ENCODE measurements around the gene BTNL9. TPM values are rescaled to one million over a fixed set of nuclear protein-coding genes. Genes with fewer than 3 reads are reported as not detected.

The BTNL9 gene
- total and polyA plus RNA-seq, 2 of the 8 experiments (the other 6 are each of a cell fraction or from before 2014, with no cell fraction given): 0.23 to 0.89 TPM

DNA sequence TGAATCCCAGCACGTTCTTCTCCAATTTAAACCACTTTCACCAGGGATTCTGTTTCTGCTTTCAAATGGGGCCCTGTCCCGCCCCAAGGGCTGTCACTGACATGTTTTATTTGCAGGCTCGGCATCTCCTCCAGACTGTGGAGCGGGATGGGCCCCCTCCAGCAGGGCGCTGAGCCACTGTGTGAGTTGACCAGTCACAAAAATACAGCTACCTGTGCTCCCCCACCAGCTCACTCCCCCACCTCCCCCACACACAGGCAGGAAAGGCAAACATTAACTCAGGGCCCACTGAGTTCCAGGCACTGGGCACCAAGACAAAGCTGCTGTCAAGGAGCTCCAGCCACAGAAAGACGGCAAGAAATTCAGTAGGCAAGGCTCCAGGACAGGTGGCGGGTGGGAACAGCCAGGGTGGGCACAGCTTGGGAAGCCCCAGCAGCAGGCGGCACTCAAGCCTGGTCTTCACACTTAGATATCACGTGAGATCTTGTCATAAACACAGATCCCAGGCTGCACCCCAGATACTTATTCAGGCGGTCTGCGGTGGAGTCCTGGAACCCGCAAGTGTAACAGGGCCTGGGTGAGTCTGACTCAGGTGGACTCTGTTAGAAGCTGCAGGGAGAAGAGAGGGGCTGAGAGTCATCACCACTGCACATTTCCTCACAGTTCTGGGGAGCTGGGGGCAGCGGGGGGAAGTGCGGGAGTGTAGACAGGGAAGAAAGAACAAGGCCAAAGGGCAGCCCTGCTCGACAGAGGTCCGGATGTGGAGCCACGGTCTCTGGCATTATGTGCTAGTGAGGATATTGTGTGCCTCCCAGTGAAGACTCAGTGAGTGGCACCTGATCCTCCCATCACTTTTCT lies 46.2 kb downstream of the BTNL9 start:
- H2BK120ac ChIP-seq (replicated peaks; ENCODE audit: low read depth, low read length): no peak overlapping the region
- no peak overlapping the region for H2AFZ ChIP-seq (ENCODE audit: low read length)
- H3K23ac ChIP-seq (ENCODE audit: insufficient read length): no peak overlapping the region
- H2BK15ac ChIP-seq (ENCODE audit: low read length): no peak overlapping the region
- H4K20me1 ChIP-seq (replicated peaks in 1 of 2; ENCODE audit: control insufficient read depth in 1 of 2, insufficient read depth in 2 of 2, low read length in 2 of 2): no peaks in the 10 kb centered on the region
- WGBS, 2 experiments (ENCODE audit: extremely low coverage in 1 of 2, insufficient coverage in 1 of 2, insufficient read length in 1 of 2, insufficient replicate concordance in 2 of 2, low coverage in 1 of 2, low lambda C conversion rate in 2 of 2, missing lambda C conversion rate in 1 of 2): 83% methylated on average over 17 of the region's 17 CpGs; no CpG with 5 or more reads in 1 of the 2 experiments
- TF ChIP-seq RXRA (IDR thresholded peaks at IDR 0.05; ENCODE audit: insufficient read depth, low read depth, low read length): no peak
- no peak overlapping the region for H2BK12ac ChIP-seq (ENCODE audit: low read depth, low read length)
- peaks cover 0 to 3% (median 2%) of the 10 kb centered on the region in 4 experiments; a peak in 5 of 7 replicates for H3K27me3 ChIP-seq (replicated peaks in 1 of 4; ENCODE audit: control insufficient read depth in 3 of 4, extremely low read depth in 1 of 4, insufficient read depth in 3 of 4, low read length in 3 of 4)
- peak overlapping the region; percentile 5; the same call in 1 of the 2 replicates for H4K8ac ChIP-seq (ENCODE audit: extremely low read depth, insufficient read depth, low read length)
- no peaks in the 10 kb centered on the region for H3K79me1 ChIP-seq (ENCODE audit: low read depth, low read length)
- H4K5ac ChIP-seq (ENCODE audit: insufficient read length, low read depth, low read length): no peak overlapping the region
- peak overlapping the region; percentile 19 for H4K91ac ChIP-seq (replicated peaks; ENCODE audit: insufficient read length, low read length)
- FAIRE-seq: no peak
- DNase-seq (ENCODE audit: low read depth in 1 of 2, low spot score in 2 of 2): no peak
- no peaks in the 10 kb centered on the region for H3K36me3 ChIP-seq (ENCODE audit: control insufficient read depth in 2 of 4, insufficient read depth in 4 of 4, low read length in 3 of 4)
- POLR2A ChIA-PET (ENCODE audit: partially characterized antibody): interaction anchor here (1.2 to 1.6 kb wide), 2 partner anchors 46 to 255 kb away, joined by 3 read pairs; partner anchors contain the start of gene BTNL9
- H2BK20ac ChIP-seq (ENCODE audit: low read length): no peak overlapping the region
- no peak overlapping the region for H3K4me2 ChIP-seq (ENCODE audit: insufficient read depth in 1 of 2, low read depth in 2 of 2, low read length in 2 of 2)
- H3K79me2 ChIP-seq (ENCODE audit: control insufficient read depth in 1 of 2, insufficient read depth in 2 of 2, low read length in 2 of 2): no peaks in the 10 kb centered on the region
- no peak overlapping the region for H2BK5ac ChIP-seq (ENCODE audit: low read depth, low read length)
- no peak overlapping the region for H3K4me3 ChIP-seq (ENCODE audit: extremely low read depth in 1 of 4, insufficient read depth in 2 of 4, low read depth in 3 of 4, low read length in 4 of 4)
- H3K9me3 ChIP-seq (ENCODE audit: insufficient read depth in 2 of 2, low read depth in 1 of 2, low read length in 1 of 2): no peaks in the 10 kb centered on the region
- no peak overlapping the region for H3K27ac ChIP-seq (ENCODE audit: low read depth, low read length)
- H3K56ac ChIP-seq (replicated peaks; ENCODE audit: insufficient read length, low read depth, low read length): no peak overlapping the region
- peaks cover 0 to 6% (median 0%) of the 10 kb centered on the region in 4 experiments; a peak in 1 of 7 replicates for H3K4me1 ChIP-seq (replicated peaks in 1 of 4; ENCODE audit: control insufficient read depth in 3 of 4, insufficient read depth in 4 of 4, low read length in 3 of 4)
- CTCF ChIA-PET (ENCODE audit: partially characterized antibody): interaction anchor here (0.6 to 2.9 kb wide), 15 partner anchors 14 to 413 kb away, joined by 3 to 15 read pairs (median 3); no protein-coding TSS in a partner anchor
- H3K23me2 ChIP-seq (ENCODE audit: low read depth, low read length): no peaks in the 10 kb centered on the region
- no peak overlapping the region for H3K9ac ChIP-seq (replicated peaks in 1 of 4; ENCODE audit: extremely low read depth in 1 of 4, low read depth in 3 of 4, low read length in 3 of 4)
- no peak overlapping the region for H3K14ac ChIP-seq (ENCODE audit: insufficient read length)
- no peak overlapping the region for H2AK5ac ChIP-seq (ENCODE audit: low read depth, low read length)
- H3K18ac ChIP-seq (ENCODE audit: extremely low read depth, low read length): no peak overlapping the region
- no peak overlapping the region for H3K4ac ChIP-seq (replicated peaks; ENCODE audit: insufficient read length, low read depth, low read length)
